Measurements from ENCODE around the gene FRRS1L.

The FRRS1L gene

GRCh38 chr9:109097146-109097545, 69.9 kb downstream of the FRRS1L start:
- Histone ChIP-seq H3K4me1 (ENCODE audit: control insufficient read depth in 1 of 2, insufficient read depth in 2 of 2, low read length in 2 of 2) (peaks cover 3 to 9% of the 10 kb centered on the region in 2 donors), H3K27me3 (ENCODE audit: control insufficient read depth in 1 of 2, insufficient read depth in 2 of 2, low read length in 2 of 2) (no peaks in the 10 kb centered on the region), H3K36me3 (ENCODE audit: control insufficient read depth in 1 of 2, insufficient read depth in 2 of 2, low read length in 2 of 2) (peaks cover 5 to 23% of the 10 kb centered on the region in 2 donors), H3K4me3 (ENCODE audit: low read depth in 1 of 2, low read length in 2 of 2) (no peak overlapping the region), H3K9me3 (ENCODE audit: control insufficient read depth in 1 of 2, low read length in 2 of 2) (no peaks in the 10 kb centered on the region), H3K9ac (ENCODE audit: low read depth in 1 of 2, low read length in 2 of 2) (no peak overlapping the region), H3K27ac (ENCODE audit: low read depth, low read length) (no peak overlapping the region)

GRCh38 chr9:109095321-109095720, 71.7 kb downstream of the FRRS1L start:
- Histone ChIP-seq H3K9me3 (ENCODE audit: control insufficient read depth in 1 of 2, low read length in 2 of 2) (no peaks in the 10 kb centered on the region), H3K9ac (ENCODE audit: low read depth in 1 of 2, low read length in 2 of 2) (no peak overlapping the region), H3K27ac (ENCODE audit: low read depth, low read length) (no peak overlapping the region), H3K27me3 (ENCODE audit: control insufficient read depth in 1 of 2, insufficient read depth in 2 of 2, low read length in 2 of 2) (no peaks in the 10 kb centered on the region), H3K4me3 (ENCODE audit: low read depth in 1 of 2, low read length in 2 of 2) (no peak overlapping the region), H3K4me1 (ENCODE audit: control insufficient read depth in 1 of 2, insufficient read depth in 2 of 2, low read length in 2 of 2) (peaks cover 0 to 3% of the 10 kb centered on the region in 2 donors), H3K36me3 (ENCODE audit: control insufficient read depth in 1 of 2, insufficient read depth in 2 of 2, low read length in 2 of 2) (peaks cover 9 to 31% of the 10 kb centered on the region in 2 donors)

GRCh38 chr9:109094268-109094667, 72.8 kb downstream of the FRRS1L start:
- Histone ChIP-seq H3K9me3 (ENCODE audit: control insufficient read depth in 1 of 2, low read length in 2 of 2) (no peaks in the 10 kb centered on the region), H3K9ac (ENCODE audit: low read depth in 1 of 2, low read length in 2 of 2) (no peak overlapping the region), H3K27ac (ENCODE audit: low read depth, low read length) (no peak overlapping the region), H3K4me1 (ENCODE audit: control insufficient read depth in 1 of 2, insufficient read depth in 2 of 2, low read length in 2 of 2) (peaks cover 0 to 3% of the 10 kb centered on the region in 2 donors), H3K27me3 (ENCODE audit: control insufficient read depth in 1 of 2, insufficient read depth in 2 of 2, low read length in 2 of 2) (no peaks in the 10 kb centered on the region), H3K36me3 (ENCODE audit: control insufficient read depth in 1 of 2, insufficient read depth in 2 of 2, low read length in 2 of 2) (peaks cover 14 to 37% of the 10 kb centered on the region in 2 donors), H3K4me3 (ENCODE audit: low read depth in 1 of 2, low read length in 2 of 2) (no peak overlapping the region)

GRCh38 chr9:109092587-109092986, 74.5 kb downstream of the FRRS1L start:
- Histone ChIP-seq H3K9me3 (ENCODE audit: control insufficient read depth in 1 of 2, low read length in 2 of 2) (no peaks in the 10 kb centered on the region), H3K27ac (ENCODE audit: low read depth, low read length) (no peak overlapping the region), H3K9ac (ENCODE audit: low read depth in 1 of 2, low read length in 2 of 2) (no peak overlapping the region), H3K4me1 (ENCODE audit: control insufficient read depth in 1 of 2, insufficient read depth in 2 of 2, low read length in 2 of 2) (no peaks in the 10 kb centered on the region), H3K4me3 (ENCODE audit: low read depth in 1 of 2, low read length in 2 of 2) (no peak overlapping the region), H3K27me3 (ENCODE audit: control insufficient read depth in 1 of 2, insufficient read depth in 2 of 2, low read length in 2 of 2) (no peaks in the 10 kb centered on the region), H3K36me3 (ENCODE audit: control insufficient read depth in 1 of 2, insufficient read depth in 2 of 2, low read length in 2 of 2) (peaks cover 20 to 52% of the 10 kb centered on the region in 2 donors)

DNA sequence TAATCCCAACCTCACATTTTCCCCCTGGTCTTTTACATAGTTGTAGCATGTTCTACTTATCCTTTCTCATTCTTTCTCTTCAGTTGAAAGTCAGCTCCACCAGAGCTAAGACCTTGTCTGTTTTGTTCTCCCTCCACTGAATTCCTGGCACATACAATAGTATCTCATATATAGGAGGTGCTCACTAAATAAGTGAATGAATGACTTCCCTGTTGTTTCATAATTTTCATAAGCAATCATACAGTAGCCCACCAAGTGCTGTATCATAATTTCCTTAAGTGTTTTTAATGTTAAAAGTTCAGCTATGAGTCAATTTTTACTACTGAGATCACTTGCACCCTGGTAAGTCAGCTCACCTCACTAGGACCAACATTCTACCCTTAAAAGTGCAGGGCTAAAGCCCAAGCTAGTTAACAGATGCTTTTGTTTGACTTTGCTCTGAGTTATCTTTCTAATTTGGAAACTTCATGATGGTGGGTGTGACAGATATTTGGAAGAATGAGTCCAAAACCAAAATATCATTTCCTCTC, 74.9 kb downstream of the FRRS1L start:
- Histone ChIP-seq H3K4me1 (ENCODE audit: control insufficient read depth in 1 of 2, insufficient read depth in 2 of 2, low read length in 2 of 2) (no peaks in the 10 kb centered on the region), H3K4me3 (ENCODE audit: low read depth in 1 of 2, low read length in 2 of 2) (no peak overlapping the region), H3K27me3 (ENCODE audit: control insufficient read depth in 1 of 2, insufficient read depth in 2 of 2, low read length in 2 of 2) (no peaks in the 10 kb centered on the region), H3K36me3 (ENCODE audit: control insufficient read depth in 1 of 2, insufficient read depth in 2 of 2, low read length in 2 of 2) (peaks cover 21 to 57% of the 10 kb centered on the region in 2 donors), H3K27ac (ENCODE audit: low read depth, low read length) (no peak overlapping the region), H3K9ac (ENCODE audit: low read depth in 1 of 2, low read length in 2 of 2) (no peak overlapping the region), H3K9me3 (ENCODE audit: control insufficient read depth in 1 of 2, low read length in 2 of 2) (no peaks in the 10 kb centered on the region)

- no peaks in the 10 kb centered on the region for H3K4me1 ChIP-seq (ENCODE audit: control insufficient read depth in 1 of 2, insufficient read depth in 2 of 2, low read length in 2 of 2)
- H3K9ac ChIP-seq (ENCODE audit: low read depth in 1 of 2, low read length in 2 of 2) = no peak overlapping the region
- H3K27ac ChIP-seq (ENCODE audit: low read depth, low read length) = no peak overlapping the region
- H3K36me3 ChIP-seq (ENCODE audit: control insufficient read depth in 1 of 2, insufficient read depth in 2 of 2, low read length in 2 of 2) = peaks cover 28 to 62% of the 10 kb centered on the region in 2 donors
- H3K4me3 ChIP-seq (ENCODE audit: low read depth in 1 of 2, low read length in 2 of 2) = no peak overlapping the region
- no peaks in the 10 kb centered on the region for H3K27me3 ChIP-seq (ENCODE audit: control insufficient read depth in 1 of 2, insufficient read depth in 2 of 2, low read length in 2 of 2)
- H3K9me3 ChIP-seq (ENCODE audit: control insufficient read depth in 1 of 2, low read length in 2 of 2) = no peaks in the 10 kb centered on the region
Observed at GRCh38 chr9:109088221-109088620, 78.8 kb downstream of the FRRS1L start.

DNA sequence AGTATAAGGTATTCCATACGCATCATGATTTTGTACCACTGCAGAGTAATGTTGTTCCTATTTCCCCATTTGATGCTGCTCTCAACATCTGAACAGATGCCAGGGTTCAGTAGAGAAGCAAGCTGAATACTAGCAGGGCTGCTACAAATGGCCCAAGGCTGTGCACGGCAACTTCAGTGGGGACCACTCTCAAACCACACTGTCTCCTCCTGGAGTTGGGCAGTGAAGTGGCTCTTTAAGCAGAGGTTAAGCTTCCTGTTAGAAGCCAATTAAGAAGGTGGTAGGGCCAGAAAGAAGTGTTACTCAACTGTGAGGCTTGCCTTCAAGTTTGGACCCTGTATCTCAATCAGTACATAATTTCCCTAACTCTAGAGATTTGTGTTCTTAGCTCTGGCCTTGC, 79.3 kb downstream of the FRRS1L start:
- Histone ChIP-seq H3K27ac (ENCODE audit: low read depth, low read length) (no peak overlapping the region), H3K9ac (ENCODE audit: low read depth in 1 of 2, low read length in 2 of 2) (no peak overlapping the region), H3K27me3 (ENCODE audit: control insufficient read depth in 1 of 2, insufficient read depth in 2 of 2, low read length in 2 of 2) (no peaks in the 10 kb centered on the region), H3K4me3 (ENCODE audit: low read depth in 1 of 2, low read length in 2 of 2) (no peak overlapping the region), H3K4me1 (ENCODE audit: control insufficient read depth in 1 of 2, insufficient read depth in 2 of 2, low read length in 2 of 2) (no peaks in the 10 kb centered on the region), H3K36me3 (ENCODE audit: control insufficient read depth in 1 of 2, insufficient read depth in 2 of 2, low read length in 2 of 2) (peaks cover 26 to 58% of the 10 kb centered on the region in 2 donors), H3K9me3 (ENCODE audit: control insufficient read depth in 1 of 2, low read length in 2 of 2) (no peaks in the 10 kb centered on the region)

- Histone ChIP-seq H3K36me3 (ENCODE audit: control insufficient read depth in 1 of 2, insufficient read depth in 2 of 2, low read length in 2 of 2) (peaks cover 23 to 50% of the 10 kb centered on the region in 2 donors), H3K9ac (ENCODE audit: low read depth in 1 of 2, low read length in 2 of 2) (no peak overlapping the region), H3K4me3 (ENCODE audit: low read depth in 1 of 2, low read length in 2 of 2) (no peak overlapping the region), H3K27me3 (ENCODE audit: control insufficient read depth in 1 of 2, insufficient read depth in 2 of 2, low read length in 2 of 2) (no peaks in the 10 kb centered on the region), H3K4me1 (ENCODE audit: control insufficient read depth in 1 of 2, insufficient read depth in 2 of 2, low read length in 2 of 2) (peaks cover 3 to 12% of the 10 kb centered on the region in 2 donors), H3K9me3 (ENCODE audit: control insufficient read depth in 1 of 2, low read length in 2 of 2) (no peaks in the 10 kb centered on the region), H3K27ac (ENCODE audit: low read depth, low read length) (no peak overlapping the region)
Observed at GRCh38 chr9:109086221-109086620, 80.8 kb downstream of the FRRS1L start.

DNA sequence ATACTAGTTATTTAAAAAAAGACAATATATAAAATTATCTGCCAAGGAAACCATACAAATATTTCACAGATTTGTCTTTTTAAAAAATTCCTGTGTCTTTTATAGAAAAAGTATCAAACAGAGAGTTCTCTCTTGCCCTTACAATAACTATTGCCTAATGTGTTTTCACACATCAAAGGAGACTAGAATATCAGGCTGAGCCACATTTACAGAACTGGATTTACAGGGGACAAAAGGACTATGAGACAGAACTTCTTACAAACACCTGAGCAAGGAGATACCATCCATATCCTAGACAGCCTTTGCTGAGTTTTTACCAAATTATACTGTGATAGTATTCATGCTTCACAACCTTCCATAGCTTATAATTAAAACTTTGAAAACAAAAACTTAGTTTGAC, 81.5 kb downstream of the FRRS1L start:
- no peak overlapping the region for H3K27ac ChIP-seq (ENCODE audit: low read depth, low read length)
- peaks cover 19 to 44% of the 10 kb centered on the region in 2 donors for H3K36me3 ChIP-seq (ENCODE audit: control insufficient read depth in 1 of 2, insufficient read depth in 2 of 2, low read length in 2 of 2)
- H3K4me3 ChIP-seq (ENCODE audit: low read depth in 1 of 2, low read length in 2 of 2) = no peak overlapping the region
- H3K9me3 ChIP-seq (ENCODE audit: control insufficient read depth in 1 of 2, low read length in 2 of 2) = no peaks in the 10 kb centered on the region
- peaks cover 3 to 13% of the 10 kb centered on the region in 2 donors for H3K4me1 ChIP-seq (ENCODE audit: control insufficient read depth in 1 of 2, insufficient read depth in 2 of 2, low read length in 2 of 2)
- no peaks in the 10 kb centered on the region for H3K27me3 ChIP-seq (ENCODE audit: control insufficient read depth in 1 of 2, insufficient read depth in 2 of 2, low read length in 2 of 2)
- no peak overlapping the region for H3K9ac ChIP-seq (ENCODE audit: low read depth in 1 of 2, low read length in 2 of 2)

DNA sequence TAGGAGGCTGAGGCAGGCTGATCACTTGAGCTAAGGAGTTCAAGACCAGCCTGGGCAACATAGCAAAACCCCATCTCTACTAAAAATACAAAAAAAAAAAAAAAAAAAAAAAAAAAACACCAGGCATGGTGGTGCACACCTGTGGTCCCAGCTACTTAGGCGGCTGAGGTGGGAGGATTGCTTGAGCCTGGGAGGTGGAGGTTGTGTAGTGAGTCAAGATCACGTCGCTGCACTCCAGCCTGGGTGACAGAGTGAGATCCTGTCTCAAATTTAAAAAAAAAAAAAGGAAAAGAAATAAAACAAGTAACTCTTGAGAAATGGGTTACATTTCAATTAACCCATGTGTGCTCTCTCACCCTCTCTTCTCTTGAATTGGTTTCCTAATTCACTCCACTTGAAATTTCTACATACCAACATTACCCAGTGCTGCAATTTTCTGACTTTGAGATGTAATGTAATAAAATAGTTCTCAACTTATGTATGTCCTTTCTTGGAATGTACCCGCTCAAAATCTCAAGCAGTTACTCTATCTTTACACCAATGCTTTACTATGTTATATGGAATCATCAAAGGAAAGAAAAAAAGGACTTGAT, 83.1 kb downstream of the FRRS1L start:
- peaks cover 17 to 43% of the 10 kb centered on the region in 2 donors for H3K36me3 ChIP-seq (ENCODE audit: control insufficient read depth in 1 of 2, insufficient read depth in 2 of 2, low read length in 2 of 2)

More for the DNA sequence above, 83.1 kb downstream of the FRRS1L start:
- Histone ChIP-seq H3K9me3 (ENCODE audit: control insufficient read depth in 1 of 2, low read length in 2 of 2) (no peaks in the 10 kb centered on the region), H3K27me3 (ENCODE audit: control insufficient read depth in 1 of 2, insufficient read depth in 2 of 2, low read length in 2 of 2) (no peaks in the 10 kb centered on the region), H3K4me1 (ENCODE audit: control insufficient read depth in 1 of 2, insufficient read depth in 2 of 2, low read length in 2 of 2) (peaks cover 3 to 13% of the 10 kb centered on the region in 2 donors), H3K4me3 (ENCODE audit: low read depth in 1 of 2, low read length in 2 of 2) (no peak overlapping the region), H3K27ac (ENCODE audit: low read depth, low read length) (no peak overlapping the region), H3K9ac (ENCODE audit: low read depth in 1 of 2, low read length in 2 of 2) (no peak overlapping the region)

Data from duodenal mucosa (tissue), 2 donors.